WTC11 (cell line): ENCODE data around the gene PLXNB1.
"Not testable (repeated sequence)": the region's sequence is repeated elsewhere in the genome, so short reads cannot be mapped to it uniquely, and the experiment has no call there.

Source experiments
- ESRRA ChIP-seq: sonication (generic); formaldehyde crosslinking; IDR thresholded peaks from 2 replicates; pipeline ENCODE4 v1.8.1; 2022; ENCODE audit warnings: mild to moderate bottlenecking, missing genetic modification reagents, borderline replicate concordance
- FOXJ3 ChIP-seq: sonication (generic); formaldehyde crosslinking; IDR thresholded peaks from 2 replicates; pipeline ENCODE4 v1.9.0; 2021; ENCODE audit warnings: missing genetic modification reagents, mild to moderate bottlenecking, borderline replicate concordance
- GRHL2 ChIP-seq: fragments of 250-450 bp; sonication (Bioruptor Pico); IDR thresholded peaks from 2 replicates; pipeline ENCODE4 v1.8.0; 2022; ENCODE audit warnings: mild to moderate bottlenecking, moderate library complexity; ENCODE audit not compliant: insufficient replicate concordance, severe bottlenecking
- NR2C2 ChIP-seq: sonication (generic); formaldehyde crosslinking; IDR thresholded peaks from 2 replicates; pipeline ENCODE4 v1.8.0; 2022; ENCODE audit warnings: mild to moderate bottlenecking, missing genetic modification reagents
- SP1 ChIP-seq: sonication (generic); formaldehyde crosslinking; conservative IDR thresholded peaks from 2 replicates; pipeline ENCODE4 v1.8.1; 2022; ENCODE audit warnings: missing genetic modification reagents
- ZNF232 ChIP-seq: sonication (generic); formaldehyde crosslinking; IDR thresholded peaks from 2 replicates; pipeline ENCODE4 v1.8.0; 2022; ENCODE audit warnings: mild to moderate bottlenecking, missing genetic modification reagents
- TF ChIP-seq, protein P1 (sequence below): fragments of 200-600 bp; IDR thresholded peaks from 2 replicates; pipeline ENCODE4 v1.8.0; 2022; ENCODE audit warnings: antibody characterized with exemption
- TF ChIP-seq, protein P2 (sequence below): sonication (generic); formaldehyde crosslinking; IDR thresholded peaks from 2 replicates; pipeline ENCODE4 v1.8.0; 2022; ENCODE audit warnings: mild to moderate bottlenecking, missing genetic modification reagents
- TF ChIP-seq, protein P3 (sequence below): sonication (generic); formaldehyde crosslinking; IDR thresholded peaks from 2 replicates; pipeline ENCODE4 v1.8.0; 2023; ENCODE audit warnings: missing genetic modification reagents
- TF ChIP-seq, protein P4 (sequence below): sonication (generic); formaldehyde crosslinking; IDR thresholded peaks from 2 replicates; pipeline ENCODE4 v1.8.1; 2023; ENCODE audit warnings: mild to moderate bottlenecking, missing genetic modification reagents, moderate library complexity
- TF ChIP-seq, protein P5 (sequence below): sonication (generic); formaldehyde crosslinking; conservative IDR thresholded peaks from 2 replicates; pipeline ENCODE4 v1.8.1; 2022; ENCODE audit warnings: mild to moderate bottlenecking, missing genetic modification reagents
- TF ChIP-seq, protein P6 (sequence below): sonication (generic); formaldehyde crosslinking; IDR thresholded peaks from 2 replicates; pipeline ENCODE4 v1.8.0; 2022; ENCODE audit warnings: mild to moderate bottlenecking, missing genetic modification reagents

DNA sequence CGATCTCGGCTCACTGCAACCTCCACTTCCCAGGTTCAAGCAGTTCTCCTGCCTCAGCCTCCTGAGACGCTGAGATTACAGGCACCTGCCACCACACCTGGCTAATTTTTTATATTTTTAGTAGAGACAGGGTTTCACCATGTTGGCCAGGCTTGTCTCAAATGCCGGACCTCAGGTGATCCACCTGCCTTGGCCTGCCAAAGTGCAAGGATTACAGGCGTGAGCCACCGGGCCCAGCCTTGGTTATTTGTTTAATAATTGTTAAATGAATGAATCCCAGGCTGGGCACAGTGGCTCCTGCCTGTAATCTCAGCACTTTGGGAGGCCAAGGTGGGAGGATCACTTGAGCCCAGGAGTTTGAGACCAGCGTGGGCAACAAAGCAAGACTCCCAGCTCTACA lies 31.9 kb upstream of the PLXNB1 start:
- TF ChIP-seq ESRRA (CRISPR knock-in tag); GRHL2 (CRISPR knock-in tag); SP1 (CRISPR knock-in tag); FOXJ3; ZNF232 (CRISPR knock-in tag); NR2C2 (CRISPR knock-in tag): not testable (repeated sequence)
- TF ChIP-seq, protein P1, sequence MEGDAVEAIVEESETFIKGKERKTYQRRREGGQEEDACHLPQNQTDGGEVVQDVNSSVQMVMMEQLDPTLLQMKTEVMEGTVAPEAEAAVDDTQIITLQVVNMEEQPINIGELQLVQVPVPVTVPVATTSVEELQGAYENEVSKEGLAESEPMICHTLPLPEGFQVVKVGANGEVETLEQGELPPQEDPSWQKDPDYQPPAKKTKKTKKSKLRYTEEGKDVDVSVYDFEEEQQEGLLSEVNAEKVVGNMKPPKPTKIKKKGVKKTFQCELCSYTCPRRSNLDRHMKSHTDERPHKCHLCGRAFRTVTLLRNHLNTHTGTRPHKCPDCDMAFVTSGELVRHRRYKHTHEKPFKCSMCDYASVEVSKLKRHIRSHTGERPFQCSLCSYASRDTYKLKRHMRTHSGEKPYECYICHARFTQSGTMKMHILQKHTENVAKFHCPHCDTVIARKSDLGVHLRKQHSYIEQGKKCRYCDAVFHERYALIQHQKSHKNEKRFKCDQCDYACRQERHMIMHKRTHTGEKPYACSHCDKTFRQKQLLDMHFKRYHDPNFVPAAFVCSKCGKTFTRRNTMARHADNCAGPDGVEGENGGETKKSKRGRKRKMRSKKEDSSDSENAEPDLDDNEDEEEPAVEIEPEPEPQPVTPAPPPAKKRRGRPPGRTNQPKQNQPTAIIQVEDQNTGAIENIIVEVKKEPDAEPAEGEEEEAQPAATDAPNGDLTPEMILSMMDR = not testable (repeated sequence)
- TF ChIP-seq, protein P2, sequence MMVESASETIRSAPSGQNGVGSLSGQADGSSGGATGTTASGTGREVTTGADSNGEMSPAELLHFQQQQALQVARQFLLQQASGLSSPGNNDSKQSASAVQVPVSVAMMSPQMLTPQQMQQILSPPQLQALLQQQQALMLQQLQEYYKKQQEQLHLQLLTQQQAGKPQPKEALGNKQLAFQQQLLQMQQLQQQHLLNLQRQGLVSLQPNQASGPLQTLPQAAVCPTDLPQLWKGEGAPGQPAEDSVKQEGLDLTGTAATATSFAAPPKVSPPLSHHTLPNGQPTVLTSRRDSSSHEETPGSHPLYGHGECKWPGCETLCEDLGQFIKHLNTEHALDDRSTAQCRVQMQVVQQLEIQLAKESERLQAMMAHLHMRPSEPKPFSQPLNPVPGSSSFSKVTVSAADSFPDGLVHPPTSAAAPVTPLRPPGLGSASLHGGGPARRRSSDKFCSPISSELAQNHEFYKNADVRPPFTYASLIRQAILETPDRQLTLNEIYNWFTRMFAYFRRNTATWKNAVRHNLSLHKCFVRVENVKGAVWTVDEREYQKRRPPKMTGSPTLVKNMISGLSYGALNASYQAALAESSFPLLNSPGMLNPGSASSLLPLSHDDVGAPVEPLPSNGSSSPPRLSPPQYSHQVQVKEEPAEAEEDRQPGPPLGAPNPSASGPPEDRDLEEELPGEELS (CRISPR knock-in tag) = not testable (repeated sequence)
- TF ChIP-seq, protein P3, sequence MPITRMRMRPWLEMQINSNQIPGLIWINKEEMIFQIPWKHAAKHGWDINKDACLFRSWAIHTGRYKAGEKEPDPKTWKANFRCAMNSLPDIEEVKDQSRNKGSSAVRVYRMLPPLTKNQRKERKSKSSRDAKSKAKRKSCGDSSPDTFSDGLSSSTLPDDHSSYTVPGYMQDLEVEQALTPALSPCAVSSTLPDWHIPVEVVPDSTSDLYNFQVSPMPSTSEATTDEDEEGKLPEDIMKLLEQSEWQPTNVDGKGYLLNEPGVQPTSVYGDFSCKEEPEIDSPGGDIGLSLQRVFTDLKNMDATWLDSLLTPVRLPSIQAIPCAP (CRISPR knock-in tag) = not testable (repeated sequence)
- TF ChIP-seq, protein P4, sequence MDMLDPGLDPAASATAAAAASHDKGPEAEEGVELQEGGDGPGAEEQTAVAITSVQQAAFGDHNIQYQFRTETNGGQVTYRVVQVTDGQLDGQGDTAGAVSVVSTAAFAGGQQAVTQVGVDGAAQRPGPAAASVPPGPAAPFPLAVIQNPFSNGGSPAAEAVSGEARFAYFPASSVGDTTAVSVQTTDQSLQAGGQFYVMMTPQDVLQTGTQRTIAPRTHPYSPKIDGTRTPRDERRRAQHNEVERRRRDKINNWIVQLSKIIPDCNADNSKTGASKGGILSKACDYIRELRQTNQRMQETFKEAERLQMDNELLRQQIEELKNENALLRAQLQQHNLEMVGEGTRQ (CRISPR knock-in tag) = not testable (repeated sequence)
- TF ChIP-seq, protein P5, sequence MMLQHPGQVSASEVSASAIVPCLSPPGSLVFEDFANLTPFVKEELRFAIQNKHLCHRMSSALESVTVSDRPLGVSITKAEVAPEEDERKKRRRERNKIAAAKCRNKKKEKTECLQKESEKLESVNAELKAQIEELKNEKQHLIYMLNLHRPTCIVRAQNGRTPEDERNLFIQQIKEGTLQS (CRISPR knock-in tag) = not testable (repeated sequence)
- TF ChIP-seq, protein P6, sequence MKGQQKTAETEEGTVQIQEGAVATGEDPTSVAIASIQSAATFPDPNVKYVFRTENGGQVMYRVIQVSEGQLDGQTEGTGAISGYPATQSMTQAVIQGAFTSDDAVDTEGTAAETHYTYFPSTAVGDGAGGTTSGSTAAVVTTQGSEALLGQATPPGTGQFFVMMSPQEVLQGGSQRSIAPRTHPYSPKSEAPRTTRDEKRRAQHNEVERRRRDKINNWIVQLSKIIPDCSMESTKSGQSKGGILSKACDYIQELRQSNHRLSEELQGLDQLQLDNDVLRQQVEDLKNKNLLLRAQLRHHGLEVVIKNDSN (CRISPR knock-in tag) = not testable (repeated sequence)
